ENCODE data around the gene KCNE1.
"Not testable (repeated sequence)": the region's sequence is repeated elsewhere in the genome, so short reads cannot be mapped to it uniquely, and the experiment has no call there.

The KCNE1 gene

DNA sequence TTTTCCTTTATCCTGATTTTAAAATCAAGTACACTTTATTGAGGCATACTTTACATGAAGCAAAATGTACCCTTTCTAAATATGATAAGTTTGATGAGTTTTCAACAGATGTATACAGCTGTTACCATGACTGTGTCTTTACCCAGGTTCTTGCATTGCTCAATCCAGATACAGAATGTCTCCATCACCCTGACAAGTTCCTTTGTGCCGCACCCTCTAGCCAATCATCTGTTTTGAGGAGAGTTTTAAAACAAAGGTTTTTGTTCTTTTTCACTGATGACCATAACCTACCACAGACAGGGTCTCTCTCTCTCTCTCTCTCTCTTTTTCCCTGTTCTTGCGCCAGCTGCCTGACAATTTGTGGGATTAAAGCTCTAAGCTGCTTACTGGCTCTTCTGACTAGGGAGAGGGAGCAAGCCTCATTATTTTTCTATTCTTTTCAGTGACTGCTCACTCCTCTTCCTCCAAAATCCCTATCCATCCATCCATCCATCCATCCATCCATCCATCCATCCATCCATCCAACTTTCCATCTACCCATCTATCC is 1.2 kb upstream of the KCNE1 start:
- DNase-seq (ENCODE audit: low read depth in 4 of 4, low spot score in 1 of 4): no peak

- DNase-seq (ENCODE audit: low read depth in 4 of 4, low spot score in 1 of 4): no peak
Measured at GRCh38 chr21:34511181-34511580, 829 bp downstream of the KCNE1 start.

- DNase-seq (ENCODE audit: low read depth in 4 of 4, low spot score in 1 of 4): peak in 3 of 4 experiments; percentile 11 to 54 (median 48)
Measured at GRCh38 chr21:34510148-34511142, 1.6 kb downstream of the KCNE1 start.

- no peak for DNase-seq (ENCODE audit: low read depth in 4 of 4, low spot score in 1 of 4)
Measured at GRCh38 chr21:34509151-34509550, 2.9 kb downstream of the KCNE1 start.

- DNase-seq (ENCODE audit: low read depth in 4 of 4, low spot score in 1 of 4): no peak
Measured at GRCh38 chr21:34504595-34504994, 7.4 kb downstream of the KCNE1 start.

DNA sequence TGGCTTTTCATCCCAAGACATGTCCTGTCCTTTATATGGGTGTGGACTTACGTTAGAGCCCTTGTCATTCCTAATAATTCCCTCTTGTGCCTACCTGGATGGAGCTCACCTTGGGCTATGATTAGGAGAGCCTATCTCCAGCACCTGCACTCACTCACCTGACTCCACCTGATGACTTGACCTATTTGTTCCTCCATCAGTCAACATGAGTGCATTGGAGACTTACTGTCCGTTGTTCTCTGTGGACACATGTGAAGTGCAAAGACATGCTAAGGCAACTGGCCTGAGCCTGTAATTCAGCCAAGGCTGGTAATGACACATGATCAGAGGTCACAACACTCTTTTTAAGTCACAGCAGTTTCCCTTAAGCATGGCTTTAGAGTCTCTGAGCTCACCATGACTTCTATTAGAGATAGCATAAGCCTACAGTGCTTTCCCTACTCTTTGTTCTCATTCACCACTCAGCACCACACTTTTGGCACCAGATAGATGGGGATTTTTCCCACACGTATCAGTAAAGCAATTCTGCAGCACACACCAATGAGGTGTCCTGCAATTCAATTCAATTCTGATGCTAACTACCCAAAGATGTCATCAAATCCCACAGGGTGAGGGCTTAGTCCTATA is 9.4 kb downstream of the KCNE1 start:
- no peak for DNase-seq (ENCODE audit: low read depth in 4 of 4, low spot score in 1 of 4)

DNA sequence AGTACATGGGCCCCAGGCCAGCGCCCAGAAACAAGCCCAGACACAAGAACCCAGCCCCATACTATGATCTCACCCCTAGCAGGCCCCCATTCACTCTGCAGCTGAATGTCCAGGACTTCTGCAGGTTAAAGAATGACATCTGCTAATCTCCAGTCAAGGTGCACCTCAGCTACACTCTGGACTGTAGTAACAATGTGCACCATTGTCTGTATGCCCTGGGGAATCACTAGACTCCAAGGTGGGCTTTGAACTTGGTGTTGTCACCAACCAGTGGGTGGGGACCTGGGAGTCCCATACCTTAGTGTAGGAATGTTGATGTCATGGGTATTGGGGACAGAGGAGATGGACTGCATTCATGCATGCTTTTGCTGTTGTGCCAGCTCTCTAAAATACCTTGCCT is 10.3 kb downstream of the KCNE1 start:
- DNase-seq (ENCODE audit: low read depth in 4 of 4, low spot score in 1 of 4): no peak

DNA sequence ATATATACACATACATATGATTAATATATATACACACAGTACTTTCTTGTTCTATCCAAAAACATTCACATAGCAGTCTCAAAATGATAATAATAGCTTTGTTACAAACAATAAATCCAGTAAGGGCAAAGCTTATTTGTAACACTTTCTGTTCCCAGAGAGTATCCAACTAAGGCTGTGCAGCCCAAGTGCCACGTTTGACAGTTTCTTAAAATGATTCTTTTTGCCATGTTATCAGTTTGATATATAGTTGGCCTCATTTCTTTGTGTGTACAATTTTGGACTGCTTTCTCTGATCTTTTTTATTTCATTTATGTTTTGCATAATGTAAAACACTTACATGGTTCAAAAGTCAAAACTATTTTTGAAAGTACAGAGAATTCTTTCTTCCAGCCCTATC is 11.8 kb downstream of the KCNE1 start:
- no peak for DNase-seq (ENCODE audit: low read depth in 4 of 4, low spot score in 1 of 4)

DNA sequence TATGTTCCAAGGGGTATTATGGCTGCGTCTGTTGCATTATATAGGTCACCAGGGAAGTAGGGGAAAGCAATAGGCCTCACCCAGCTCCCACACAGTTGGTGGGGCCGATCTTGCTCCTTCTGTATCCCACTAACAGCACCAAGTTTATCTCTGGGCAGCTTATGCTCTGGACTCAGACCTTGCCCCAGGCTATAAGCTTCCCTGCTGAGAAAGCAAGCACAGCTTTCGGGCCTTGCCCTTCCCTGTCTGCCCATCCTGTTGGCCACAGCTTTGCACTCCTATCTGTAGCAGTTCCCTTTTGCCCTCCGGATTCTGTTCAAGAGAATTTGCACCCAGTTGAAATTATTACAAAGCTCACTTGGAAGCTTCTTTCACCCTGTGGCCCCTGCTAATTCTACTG is 12.9 kb downstream of the KCNE1 start:
- DNase-seq (ENCODE audit: low read depth in 4 of 4, low spot score in 1 of 4): no peak

DNA sequence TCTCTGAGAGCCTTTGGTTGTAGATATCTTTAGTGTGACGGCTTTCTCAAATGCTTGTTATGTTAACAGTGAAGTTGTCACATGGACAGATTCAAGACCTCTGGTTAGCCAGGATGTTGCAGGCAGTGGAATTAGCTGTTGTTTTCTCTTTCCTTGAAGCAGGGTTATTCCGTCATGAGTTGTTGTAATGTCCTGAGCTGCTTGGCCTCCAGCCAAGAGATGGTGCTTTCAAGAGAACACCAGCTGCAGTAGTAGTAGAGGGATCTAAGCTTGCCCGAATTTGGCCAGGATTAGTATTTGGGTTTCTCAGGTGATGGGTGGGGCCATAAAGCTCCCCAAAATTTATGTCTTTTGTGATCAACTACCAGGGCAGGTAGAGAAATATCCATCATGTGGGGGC is 13.4 kb downstream of the KCNE1 start:
- no peak for DNase-seq (ENCODE audit: low read depth in 4 of 4, low spot score in 1 of 4)

DNA sequence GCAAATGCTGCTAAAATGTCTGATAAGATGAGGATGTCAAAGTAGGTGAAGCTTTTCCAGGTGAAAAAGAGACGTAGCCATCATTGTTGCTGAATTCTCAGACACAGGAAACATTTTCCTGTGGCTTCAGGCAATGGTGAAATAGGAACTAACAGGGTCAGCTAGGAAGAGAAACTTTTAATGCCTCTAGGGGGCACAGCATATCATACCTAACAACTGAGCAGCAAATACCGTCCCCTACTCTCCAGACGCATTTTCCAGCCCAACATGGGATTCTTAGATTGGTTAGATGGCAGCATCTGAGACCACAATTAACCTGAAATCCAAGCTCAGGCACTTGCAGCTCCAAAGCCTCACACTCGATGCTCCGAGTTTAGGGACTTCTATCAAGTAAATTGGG is 28.2 kb downstream of the KCNE1 start:
- not testable (repeated sequence) for DNase-seq (ENCODE audit: low read depth in 4 of 4, low spot score in 1 of 4)

DNA sequence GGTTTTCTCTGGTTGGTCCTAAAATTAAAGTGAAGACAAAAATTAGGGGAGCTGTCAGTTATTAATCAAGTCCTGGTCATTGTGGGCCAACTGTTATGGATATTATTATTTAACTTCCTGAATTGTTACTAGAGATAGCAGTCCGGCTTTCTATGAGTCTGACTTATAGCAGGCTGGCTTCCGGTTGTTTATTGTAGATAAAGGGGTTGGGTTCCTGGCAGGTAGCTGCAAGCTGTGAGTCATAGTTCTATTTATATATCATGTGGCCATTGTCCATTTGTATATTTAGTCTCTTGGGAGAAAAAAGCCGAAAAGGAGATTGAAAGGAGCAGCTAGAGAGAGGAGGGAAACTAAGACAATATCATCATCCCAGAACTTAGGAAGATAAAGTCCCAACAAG is 28.6 kb downstream of the KCNE1 start:
- not testable (repeated sequence) for DNase-seq (ENCODE audit: low read depth in 4 of 4, low spot score in 1 of 4)

DNA sequence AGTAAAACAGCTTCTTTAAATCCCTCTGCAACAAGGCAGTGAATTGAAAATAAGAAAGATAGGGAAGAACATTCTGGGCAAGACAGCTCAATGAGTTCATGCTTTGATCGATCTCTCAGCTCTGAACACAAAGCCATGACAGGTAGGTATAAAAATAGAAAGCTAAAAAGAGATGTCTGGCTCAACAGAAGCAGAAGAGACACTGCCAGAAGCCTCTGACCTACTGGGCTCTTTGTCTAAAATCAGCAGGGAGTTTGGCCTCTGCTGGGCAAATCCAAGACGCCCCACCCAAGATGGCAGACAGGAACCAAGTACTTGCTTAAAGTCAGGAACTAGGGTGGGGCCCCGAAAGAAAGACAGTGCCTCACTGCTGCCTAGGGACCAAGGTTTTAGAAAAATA is 44.7 kb downstream of the KCNE1 start:
- DNase-seq (ENCODE audit: low read depth in 4 of 4, low spot score in 1 of 4): not testable (repeated sequence)

DNA sequence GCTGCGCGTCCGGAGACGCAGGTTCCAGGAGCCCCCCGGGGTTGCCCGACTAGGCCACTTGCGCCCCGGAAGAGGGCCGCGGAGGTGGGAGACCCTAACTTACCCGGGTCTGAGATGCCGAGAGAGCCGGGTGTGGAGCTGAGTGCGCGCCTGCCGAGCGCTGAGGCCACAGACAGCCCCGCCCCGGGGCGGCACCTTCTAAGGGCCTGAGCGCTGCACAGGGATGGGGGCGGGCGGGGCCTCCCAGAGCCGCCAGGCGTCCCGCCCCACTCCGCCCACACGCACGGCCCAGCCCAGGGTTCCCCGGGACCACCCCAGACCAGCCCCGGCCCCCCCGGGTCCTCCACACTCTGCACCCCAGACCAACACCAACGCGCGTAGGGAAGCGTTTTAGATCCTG is 52.6 kb downstream of the KCNE1 start:
- not testable (repeated sequence) for DNase-seq (ENCODE audit: low read depth in 4 of 4, low spot score in 1 of 4)

DNA sequence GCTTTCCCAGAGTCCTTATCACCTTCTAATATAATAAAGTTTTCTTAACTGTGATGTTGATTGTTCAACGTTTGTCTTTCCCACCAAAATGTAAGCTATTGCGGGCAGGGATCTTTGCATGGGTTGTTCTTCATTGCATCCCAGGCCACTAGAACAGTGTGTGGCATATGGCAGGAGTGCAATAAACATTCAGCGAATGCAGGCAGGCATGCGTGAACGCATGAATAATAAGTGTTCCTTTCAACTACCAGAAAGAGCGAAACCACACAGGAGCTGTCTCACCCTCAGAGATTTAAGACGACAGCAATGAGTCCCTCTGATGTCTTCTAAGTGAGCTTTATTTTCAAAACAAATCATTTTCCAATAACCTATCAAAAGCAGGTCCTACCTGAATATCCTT is 53.7 kb downstream of the KCNE1 start:
- not testable (repeated sequence) for DNase-seq (ENCODE audit: low read depth in 4 of 4, low spot score in 1 of 4)

- DNase-seq (ENCODE audit: low read depth in 4 of 4, low spot score in 1 of 4): not testable (repeated sequence)
Measured at GRCh38 chr21:34456180-34456579, 55.8 kb downstream of the KCNE1 start.

- DNase-seq (ENCODE audit: low read depth in 4 of 4, low spot score in 1 of 4): not testable (repeated sequence)
Measured at GRCh38 chr21:34455628-34456027, 56.4 kb downstream of the KCNE1 start.

- DNase-seq (ENCODE audit: low read depth in 4 of 4, low spot score in 1 of 4): not testable (repeated sequence)
Measured at GRCh38 chr21:34447018-34447417, 65.0 kb downstream of the KCNE1 start.

DNA sequence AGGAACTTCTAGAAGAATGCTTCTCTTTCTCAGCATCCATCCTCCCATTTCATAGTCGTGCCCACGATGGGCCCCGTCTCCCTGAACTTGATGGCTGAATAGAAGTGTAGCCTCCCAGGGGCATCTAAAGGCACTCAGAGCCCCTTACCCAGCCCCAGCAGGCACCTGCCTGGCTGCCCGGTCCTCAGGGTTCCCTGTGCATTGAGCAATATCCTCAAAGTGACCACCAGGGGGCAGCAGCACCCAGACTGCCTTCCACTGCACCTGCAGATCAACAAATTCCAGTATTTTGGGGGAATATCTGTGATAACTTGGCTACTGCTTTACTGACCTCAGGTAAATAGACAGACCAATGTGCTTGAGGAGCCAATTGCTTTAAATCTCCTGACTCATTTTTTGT is 68.5 kb downstream of the KCNE1 start:
- DNase-seq (ENCODE audit: low read depth in 4 of 4, low spot score in 1 of 4): not testable (repeated sequence)

DNA sequence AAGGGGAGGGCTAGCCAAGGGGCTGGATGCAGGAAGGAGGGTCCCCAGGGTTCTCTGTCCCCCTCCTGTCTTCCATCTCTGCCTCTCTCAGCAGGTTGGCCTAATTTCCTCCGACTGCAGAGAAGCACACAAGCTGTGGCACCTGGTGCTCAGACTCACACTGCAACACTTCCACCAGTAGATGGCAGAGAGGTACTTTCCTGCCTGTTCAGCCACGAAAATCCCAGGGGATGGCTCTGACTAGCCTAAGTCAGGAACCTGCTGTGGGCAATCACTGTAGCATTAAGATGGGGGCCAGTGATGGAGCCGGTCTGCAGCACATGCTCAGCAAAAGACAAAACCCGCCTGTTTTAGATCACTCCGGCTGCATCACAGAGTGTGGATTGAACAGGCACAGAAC is 82.3 kb downstream of the KCNE1 start:
- not testable (repeated sequence) for DNase-seq (ENCODE audit: low read depth in 4 of 4, low spot score in 1 of 4)

DNA sequence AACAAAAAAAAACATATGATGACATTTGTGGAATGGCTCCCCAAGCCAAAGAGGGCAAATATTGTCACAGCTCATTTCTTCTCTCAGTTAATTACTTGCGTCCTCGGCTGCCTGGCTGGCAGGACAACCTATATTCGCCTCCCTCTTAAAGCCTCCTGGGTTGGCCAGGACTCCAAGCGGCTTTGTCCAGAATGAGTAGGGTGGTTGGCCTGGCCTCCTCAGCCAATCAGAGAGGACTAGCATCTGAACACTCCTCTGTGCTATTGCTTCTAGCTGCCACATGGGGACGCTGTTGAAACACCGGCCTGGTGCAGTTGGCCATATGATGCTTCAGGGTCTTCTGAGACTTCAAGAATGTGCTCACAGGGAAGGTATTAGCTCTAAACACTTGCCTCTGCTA is 83.6 kb downstream of the KCNE1 start:
- not testable (repeated sequence) for DNase-seq (ENCODE audit: low read depth in 4 of 4, low spot score in 1 of 4)

- not testable (repeated sequence) for DNase-seq (ENCODE audit: low read depth in 4 of 4, low spot score in 1 of 4)
Measured at GRCh38 chr21:34427339-34427738, 84.7 kb downstream of the KCNE1 start.
